Right atrium auricular region (tissue), 2 donors: Measurements from ENCODE around the gene LRP6. TPM values are rescaled to one million over a fixed set of nuclear protein-coding genes. Genes with fewer than 3 reads are reported as not detected.

Experiments
- DNase-seq: peaks from one replicate; pipeline ENCODE4 v3.0.0-alpha.2; 2019; ENCODE audit warnings: low spot score
- H3K27ac ChIP-seq, 2 donors: fragments of 200-600 bp; sonication (generic); 1 replicate in 1 of 2; 2 replicates in 1 of 2; pipeline ENCODE4 v1.5.1; 2016 to 2019
- H3K27me3 ChIP-seq, 2 donors: fragments of 200-600 bp; sonication (generic); one replicate each; pipeline versions ENCODE4 v1.5.1 to v1.6.0; 2017 to 2019
- H3K36me3 ChIP-seq: fragments of 200-600 bp; sonication (generic); one replicate; pipeline ENCODE4 v1.5.1; 2016
- H3K4me1 ChIP-seq, 2 donors: fragments of 200-600 bp; sonication (generic); one replicate each; pipeline versions ENCODE4 v1.5.1 to v1.6.0; 2017 to 2019
- H3K4me3 ChIP-seq, 2 donors: fragments of 200-600 bp; sonication (generic); 1 replicate in 1 of 2; 2 replicates in 1 of 2; pipeline ENCODE4 v1.5.1; 2017 to 2019; ENCODE audit warnings: mild to moderate bottlenecking in 1 of 2, moderate library complexity in 1 of 2
- H3K9me3 ChIP-seq, 2 donors: fragments of 200-600 bp; sonication (generic); one replicate each; pipeline ENCODE4 v1.5.1; 2019
- total RNA-seq, 2 donors: library from RNA; depleted of rRNA; stranded (reverse); fragments of >200 nt; gene quantifications; one replicate each; pipeline ENCODE4 v1.1.0, GENCODE V29; 2016
- TF ChIP-seq, protein P1 (sequence below), 2 donors: fragments of 200-600 bp; sonication (generic); IDR thresholded peaks; one replicate each; pipeline ENCODE4 v1.5.1; 2019; ENCODE audit warnings: antibody characterized with exemption in 2 of 2

The LRP6 gene
- total RNA-seq, 2 donors from 2014 or later = 16.5 to 21.3 TPM

DNA sequence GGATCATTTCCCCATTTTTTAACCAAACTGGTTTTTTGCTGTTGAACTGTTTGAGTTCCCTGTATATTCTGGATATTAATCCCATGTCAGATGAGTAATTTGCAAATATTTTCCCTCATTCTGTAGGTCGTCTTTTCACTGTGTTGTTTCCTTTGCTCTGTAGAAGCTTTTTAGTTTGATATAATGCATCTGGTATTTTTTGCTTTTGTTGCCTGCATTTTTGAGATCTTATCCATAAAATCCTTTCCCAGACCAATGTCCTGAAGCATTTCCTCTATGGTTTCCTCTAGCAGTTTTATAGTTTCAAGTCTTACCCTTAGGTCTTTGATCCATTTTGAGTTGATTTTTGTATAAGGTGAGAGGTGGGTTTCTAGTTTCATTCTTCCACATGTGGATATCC is 71.3 kb downstream of the LRP6 start:
- TF ChIP-seq, protein P1, sequence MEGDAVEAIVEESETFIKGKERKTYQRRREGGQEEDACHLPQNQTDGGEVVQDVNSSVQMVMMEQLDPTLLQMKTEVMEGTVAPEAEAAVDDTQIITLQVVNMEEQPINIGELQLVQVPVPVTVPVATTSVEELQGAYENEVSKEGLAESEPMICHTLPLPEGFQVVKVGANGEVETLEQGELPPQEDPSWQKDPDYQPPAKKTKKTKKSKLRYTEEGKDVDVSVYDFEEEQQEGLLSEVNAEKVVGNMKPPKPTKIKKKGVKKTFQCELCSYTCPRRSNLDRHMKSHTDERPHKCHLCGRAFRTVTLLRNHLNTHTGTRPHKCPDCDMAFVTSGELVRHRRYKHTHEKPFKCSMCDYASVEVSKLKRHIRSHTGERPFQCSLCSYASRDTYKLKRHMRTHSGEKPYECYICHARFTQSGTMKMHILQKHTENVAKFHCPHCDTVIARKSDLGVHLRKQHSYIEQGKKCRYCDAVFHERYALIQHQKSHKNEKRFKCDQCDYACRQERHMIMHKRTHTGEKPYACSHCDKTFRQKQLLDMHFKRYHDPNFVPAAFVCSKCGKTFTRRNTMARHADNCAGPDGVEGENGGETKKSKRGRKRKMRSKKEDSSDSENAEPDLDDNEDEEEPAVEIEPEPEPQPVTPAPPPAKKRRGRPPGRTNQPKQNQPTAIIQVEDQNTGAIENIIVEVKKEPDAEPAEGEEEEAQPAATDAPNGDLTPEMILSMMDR (IDR thresholded peaks at IDR 0.05) = no peak
- Histone ChIP-seq H3K4me3 (no peak overlapping the region), H3K27ac (no peak overlapping the region), H3K4me1 (no peaks in the 10 kb centered on the region), H3K36me3 (no peaks in the 10 kb centered on the region), H3K9me3 (no peaks in the 10 kb centered on the region), H3K27me3 (no peaks in the 10 kb centered on the region)
- no peak for DNase-seq

DNA sequence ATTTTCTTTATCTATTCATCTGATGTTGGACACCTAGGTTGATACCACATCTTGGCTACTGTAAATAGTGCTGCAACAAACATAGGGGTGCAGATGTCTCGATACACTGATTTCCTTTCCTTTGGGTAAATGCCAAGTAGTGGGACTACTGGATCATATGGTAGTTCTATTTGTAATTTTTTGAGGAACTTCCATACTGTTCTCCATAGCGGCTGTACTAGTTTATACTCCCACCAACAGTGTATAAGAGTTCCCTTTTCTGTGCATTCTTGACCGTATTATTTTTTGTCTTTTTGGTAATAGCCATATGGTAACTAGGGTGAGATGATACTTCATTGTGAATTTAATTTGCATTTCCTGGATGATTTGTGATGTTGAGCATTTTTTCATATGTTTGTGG is 71.8 kb downstream of the LRP6 start:
- H3K9me3 ChIP-seq = no peaks in the 10 kb centered on the region
- TF ChIP-seq, protein P1 (IDR thresholded peaks at IDR 0.05) = no peak

DNA sequence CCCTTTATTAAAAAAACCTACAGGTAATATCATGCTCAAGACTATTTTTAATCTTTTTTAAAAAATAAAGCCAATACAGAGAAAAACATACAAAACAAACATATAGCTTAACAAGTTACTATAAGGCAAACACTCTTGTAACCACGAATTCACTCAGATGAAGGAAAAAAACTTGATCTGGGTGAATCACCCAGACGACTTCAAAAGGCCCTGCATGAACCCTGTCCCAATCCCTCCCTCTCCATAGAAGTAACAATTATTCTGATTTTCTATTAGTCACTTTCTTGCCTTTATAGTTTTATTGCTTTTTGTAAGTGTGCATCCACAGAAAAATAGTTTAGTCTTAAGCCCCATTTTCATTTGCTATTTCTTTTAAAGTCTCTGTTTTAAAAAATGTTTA is 72.6 kb downstream of the LRP6 start:
- no peaks in the 10 kb centered on the region for H3K36me3 ChIP-seq
- no peaks in the 10 kb centered on the region for H3K27me3 ChIP-seq
- H3K27ac ChIP-seq = no peak overlapping the region
- TF ChIP-seq, protein P1 (IDR thresholded peaks at IDR 0.05) = no peak
- H3K4me1 ChIP-seq = no peaks in the 10 kb centered on the region
- H3K4me3 ChIP-seq = no peak overlapping the region
- no peak for DNase-seq
- no peaks in the 10 kb centered on the region for H3K9me3 ChIP-seq

More for the DNA sequence above, 71.8 kb downstream of the LRP6 start:
- no peak overlapping the region for H3K27ac ChIP-seq
- no peaks in the 10 kb centered on the region for H3K27me3 ChIP-seq
- no peak for DNase-seq
- H3K36me3 ChIP-seq = no peaks in the 10 kb centered on the region
- H3K4me1 ChIP-seq = no peaks in the 10 kb centered on the region
- no peak overlapping the region for H3K4me3 ChIP-seq

DNA sequence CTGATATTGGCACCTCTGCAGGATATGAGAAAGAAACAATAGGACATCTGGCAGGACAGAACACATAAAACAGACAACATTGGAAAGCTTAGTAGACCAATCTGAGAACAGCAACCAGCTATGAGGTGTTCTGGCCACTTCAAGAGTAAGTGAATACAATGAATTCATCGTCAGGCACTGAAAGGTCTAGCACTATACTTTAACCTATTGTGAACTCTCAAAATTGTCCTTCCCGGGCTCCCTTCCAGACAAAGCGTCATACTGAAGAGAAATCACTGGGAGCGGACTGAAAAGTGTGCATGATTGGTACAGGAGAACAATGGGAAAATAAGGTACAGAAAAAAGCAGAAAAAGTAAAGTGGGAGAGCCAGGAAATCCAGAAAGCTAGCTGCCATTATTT is 75.8 kb downstream of the LRP6 start:
- no peak overlapping the region for H3K27ac ChIP-seq
- no peaks in the 10 kb centered on the region for H3K27me3 ChIP-seq
- H3K36me3 ChIP-seq = no peaks in the 10 kb centered on the region
- H3K9me3 ChIP-seq = no peaks in the 10 kb centered on the region
- no peak overlapping the region for H3K4me3 ChIP-seq
- TF ChIP-seq, protein P1 (IDR thresholded peaks at IDR 0.05) = no peak
- H3K4me1 ChIP-seq = no peaks in the 10 kb centered on the region
- no peak for DNase-seq

DNA sequence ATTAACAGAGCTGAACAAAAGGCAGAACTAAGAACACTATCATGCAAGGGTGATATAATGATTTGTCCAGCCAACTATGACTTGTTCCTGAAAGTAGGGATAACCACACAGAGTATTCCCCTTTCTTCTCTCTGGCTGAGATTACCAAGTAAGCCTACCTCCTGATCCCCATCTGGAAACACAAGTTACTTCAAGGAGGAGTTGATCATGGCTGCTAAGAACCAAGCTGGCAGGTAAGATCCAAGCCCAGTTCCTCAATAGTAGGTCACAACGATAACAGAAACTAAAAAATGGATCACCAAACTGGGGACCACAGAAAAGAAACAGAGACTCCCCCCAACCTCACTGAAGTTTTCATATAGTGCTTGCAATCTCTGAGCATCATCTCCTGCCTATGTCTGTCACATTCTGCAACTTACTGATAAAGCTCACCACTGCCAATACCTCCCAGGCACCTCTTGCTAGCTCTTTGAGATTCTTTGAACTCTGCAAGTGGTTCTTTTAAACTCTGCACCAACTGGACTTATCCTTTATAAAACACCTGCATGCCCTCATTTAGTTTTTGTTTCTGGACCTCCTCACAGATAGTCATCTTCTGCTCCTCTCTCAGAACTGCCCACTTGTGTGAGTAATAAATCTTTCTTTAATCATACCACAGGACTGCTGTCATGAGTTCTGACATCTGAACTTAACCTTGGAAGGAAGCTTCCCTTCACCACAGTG is 76.6 kb downstream of the LRP6 start:
- Histone ChIP-seq H3K27me3 (no peaks in the 10 kb centered on the region), H3K4me3 (no peak overlapping the region), H3K9me3 (no peaks in the 10 kb centered on the region), H3K36me3 (no peaks in the 10 kb centered on the region), H3K4me1 (no peaks in the 10 kb centered on the region), H3K27ac (no peak overlapping the region)
- TF ChIP-seq, protein P1 (IDR thresholded peaks at IDR 0.05) = no peak
- no peak for DNase-seq

DNA sequence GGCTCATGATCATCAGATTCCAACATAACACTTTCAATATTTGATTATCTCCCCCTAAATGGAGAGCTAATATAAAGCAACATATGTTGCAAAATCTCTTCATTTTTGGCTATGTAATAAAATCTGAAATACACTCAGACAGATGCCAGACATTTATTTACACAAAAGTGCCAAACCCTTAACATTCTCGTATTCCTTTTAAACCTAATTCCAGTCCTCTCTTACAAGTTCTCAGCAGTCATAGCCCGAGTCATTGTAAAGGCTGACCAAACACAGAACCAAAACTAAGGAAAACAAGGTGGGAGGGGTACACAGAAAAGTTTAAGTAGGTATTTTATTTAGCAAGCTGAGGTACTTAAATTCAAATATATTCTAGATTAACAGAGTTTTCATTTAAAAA is 81.4 kb downstream of the LRP6 start:
- Histone ChIP-seq H3K36me3 (no peaks in the 10 kb centered on the region), H3K4me1 (peaks cover 0 to 17% of the 10 kb centered on the region in 2 donors), H3K27me3 (no peaks in the 10 kb centered on the region), H3K9me3 (no peaks in the 10 kb centered on the region), H3K4me3 (no peak overlapping the region), H3K27ac (no peak overlapping the region)
- TF ChIP-seq, protein P1 (IDR thresholded peaks at IDR 0.05) = no peak
- DNase-seq = no peak
